Stimulated activated CD4-positive, alpha-beta T cell treated with anti-CD3 and anti-CD28 coated beads, TNF-alpha, amount 100 ng/mL, for 1 hour (primary cell): ENCODE measurements around the gene VN1R4.
"Not testable (repeated sequence)": the region's sequence is repeated elsewhere in the genome, so short reads cannot be mapped to it uniquely, and the experiment has no call there.

Experiments
- DNase-seq, 3 donors: peaks; one replicate each; pipeline ENCODE4 v3.0.0-alpha.2; 2020; ENCODE audit warnings: low read depth in 3 of 3, low spot score in 1 of 3

Gene VN1R4

GRCh38 chr19:53267623-53268022, at the start of gene VN1R4:
VN1R4 (minus strand) TSS chr19:53267723; CDS start chr19:53267665, 58 bp downstream.
- DNase-seq: not testable (repeated sequence)

GRCh38 chr19:53311897-53312296, 44.4 kb upstream of the VN1R4 start:
- no peak for DNase-seq

DNA sequence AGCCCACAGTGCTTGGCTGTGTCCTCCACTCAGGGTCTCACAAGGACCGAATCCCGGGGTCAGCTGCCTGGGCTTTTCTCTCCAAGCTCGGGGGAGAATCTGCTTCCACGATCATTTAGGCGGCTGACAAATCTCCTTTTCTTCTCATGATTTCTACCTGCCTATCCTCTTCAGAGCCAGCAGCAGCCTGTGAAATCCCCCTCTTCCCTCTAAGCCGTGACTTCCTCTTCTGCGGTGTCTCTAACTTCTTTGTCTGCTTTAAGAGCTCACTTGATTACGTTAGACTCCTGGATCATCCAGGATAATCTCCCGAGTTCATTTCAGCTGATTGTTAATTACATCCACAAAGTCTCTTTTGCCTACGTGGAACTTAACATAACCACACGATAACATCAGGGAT, 43.5 kb upstream of the VN1R4 start:
- no peak for DNase-seq

DNA sequence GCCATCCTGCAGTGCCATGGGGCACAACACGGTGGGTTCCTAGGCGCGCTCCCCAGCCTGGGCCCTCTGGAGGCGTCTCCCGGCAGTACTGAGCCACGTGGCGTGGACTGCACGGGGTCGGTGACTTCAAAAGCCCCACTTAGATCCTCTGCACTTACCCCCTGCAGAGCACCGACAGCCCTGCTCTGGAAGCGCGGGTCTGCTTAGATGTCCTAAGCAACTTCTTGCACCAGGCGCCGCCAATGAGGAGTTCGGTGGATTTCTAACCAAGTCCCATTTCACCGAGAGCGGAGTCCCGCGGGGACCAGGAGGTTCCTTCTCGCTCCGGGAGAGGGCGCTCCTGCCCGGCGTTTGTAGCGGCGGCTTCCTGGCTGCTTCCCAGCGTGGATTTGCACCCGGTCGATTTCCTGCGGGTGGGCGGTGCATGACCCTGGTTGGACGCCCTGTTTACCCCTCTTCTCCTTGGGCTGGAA, 40.9 kb upstream of the VN1R4 start:
- DNase-seq: no peak

DNA sequence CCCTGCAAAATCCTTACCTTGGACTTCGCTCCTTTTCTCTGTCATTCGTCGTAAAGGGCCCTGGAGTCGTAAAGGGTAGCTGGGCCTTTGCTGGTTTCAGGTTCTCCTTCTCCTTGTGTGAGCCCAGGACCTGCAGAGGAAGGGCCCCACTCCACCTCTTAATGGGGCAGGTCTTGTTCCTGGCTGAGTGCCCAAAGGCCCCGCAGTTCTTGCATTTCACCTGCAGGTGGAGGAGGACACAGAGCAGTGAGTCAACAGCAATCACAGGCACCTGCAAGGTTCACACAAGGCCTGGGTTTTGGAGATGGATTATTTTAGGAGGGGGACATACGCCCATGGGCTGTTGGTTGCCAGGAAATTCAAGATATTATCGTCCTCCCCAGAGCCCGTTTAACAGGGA, 33.8 kb upstream of the VN1R4 start:
- not testable (repeated sequence) for DNase-seq

- DNase-seq: no peak
Observed at GRCh38 chr19:53294786-53295441, 27.4 kb upstream of the VN1R4 start.

DNA sequence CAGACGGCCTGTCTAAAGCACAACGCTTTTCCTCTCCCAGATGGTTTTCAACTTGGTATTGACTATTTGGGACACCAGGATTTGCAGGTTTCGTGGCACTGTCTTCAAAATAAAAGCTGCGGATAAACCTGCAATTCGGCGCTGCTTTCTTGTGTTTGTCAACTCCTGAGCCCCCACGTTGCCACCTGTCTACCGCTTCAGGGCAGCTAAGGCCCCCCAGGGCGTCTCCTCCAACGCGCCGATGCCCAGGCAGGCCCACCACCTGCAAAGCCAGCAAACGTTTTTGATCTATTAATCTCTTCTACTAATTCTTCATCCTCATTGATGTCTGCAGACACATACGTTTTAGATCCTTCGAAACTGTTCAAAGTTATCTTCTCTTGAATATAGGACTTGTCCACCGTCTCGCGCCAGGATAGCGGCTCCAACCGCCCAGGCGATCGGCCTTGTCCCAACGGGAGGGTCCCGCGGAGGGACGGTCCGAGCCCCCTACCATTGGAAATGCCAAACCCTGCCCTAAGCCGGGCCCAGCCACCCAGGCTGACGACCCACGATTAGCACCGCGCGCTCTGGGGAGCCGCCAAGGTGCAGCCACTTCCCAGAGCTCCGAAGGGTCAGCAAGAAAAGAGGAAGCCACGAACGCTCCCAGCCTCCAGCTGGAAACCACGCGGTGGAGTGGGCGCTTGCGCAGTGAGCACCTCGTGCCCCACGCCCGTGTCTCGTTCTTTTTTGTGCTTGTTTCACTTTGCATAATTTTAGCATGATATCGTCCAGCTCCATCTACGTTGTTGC, 23.4 kb upstream of the VN1R4 start:
- no peak for DNase-seq

GRCh38 chr19:53285087-53285486, 17.6 kb upstream of the VN1R4 start:
- no peak for DNase-seq

GRCh38 chr19:53281947-53282346, 14.4 kb upstream of the VN1R4 start:
- not testable (repeated sequence) for DNase-seq

- DNase-seq: no peak
Observed at GRCh38 chr19:53275480-53275879, 8.0 kb upstream of the VN1R4 start.

DNA sequence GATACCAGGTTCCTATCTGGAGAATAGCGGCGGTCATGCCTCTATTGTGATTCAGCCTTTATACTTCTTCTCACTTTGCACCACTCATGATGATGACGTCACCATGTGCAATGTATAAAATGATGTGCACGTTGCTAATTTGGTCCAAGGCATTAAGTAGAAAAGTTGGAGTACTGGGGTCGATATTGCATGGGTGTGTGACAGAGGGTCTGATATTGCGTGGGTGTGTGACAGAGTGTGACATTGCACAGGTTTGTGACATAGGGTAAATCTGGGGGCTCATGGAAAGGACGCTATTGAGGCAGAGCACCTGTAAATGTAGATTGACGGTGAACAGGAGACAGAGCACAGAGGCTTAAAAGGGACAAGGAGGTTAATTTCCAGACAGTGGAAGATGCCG, 4.5 kb upstream of the VN1R4 start:
- no peak for DNase-seq

GRCh38 chr19:53269861-53270260, 2.3 kb upstream of the VN1R4 start:
- DNase-seq: not testable (repeated sequence)

DNA sequence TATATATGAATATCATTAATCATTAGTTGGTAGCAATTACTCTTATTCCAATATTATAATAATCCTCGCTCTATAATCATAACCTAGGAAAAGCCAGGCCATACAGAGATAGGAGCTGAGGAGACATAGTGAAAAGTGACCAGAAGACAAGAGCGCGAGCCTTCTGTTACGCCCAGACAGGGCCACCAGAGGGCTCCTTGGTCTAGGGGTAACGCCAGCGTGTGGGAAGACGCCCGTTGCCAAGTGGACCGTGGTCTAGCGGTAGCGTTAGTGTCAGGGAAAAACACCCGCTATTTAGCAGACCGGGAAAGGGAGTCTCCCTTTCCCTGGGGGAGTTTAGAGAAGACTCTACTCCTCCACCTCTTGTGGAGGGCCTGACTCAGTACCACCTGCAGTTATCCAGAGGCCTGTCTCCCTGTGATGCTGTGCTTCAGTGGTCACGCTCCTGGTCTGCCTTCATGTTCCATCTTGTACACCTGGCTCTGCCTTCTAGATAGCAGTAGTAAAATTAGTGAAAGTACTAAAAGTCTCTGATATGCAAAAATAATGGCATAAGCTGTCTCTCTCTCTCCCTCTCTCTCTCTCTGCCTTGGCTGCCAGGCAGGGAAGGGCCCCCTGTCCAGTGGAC, 9.7 kb downstream of the VN1R4 start, which contains the start of gene VN1R2:
TSS of gene VN1R2 (plus strand) at position 578 of the 628 bp plus-strand sequence. CDS start 84 bp downstream, outside the sequence.
- not testable (repeated sequence) for DNase-seq

- DNase-seq: peak; percentile 53 to 63 (median 61)
Observed at GRCh38 chr19:53254411-53255341, 12.8 kb downstream of the VN1R4 start, which contains the start of gene ZNF677. ZNF677 (minus strand) TSS chr19:53254873; CDS start chr19:53251550, 3,323 bp downstream.

DNA sequence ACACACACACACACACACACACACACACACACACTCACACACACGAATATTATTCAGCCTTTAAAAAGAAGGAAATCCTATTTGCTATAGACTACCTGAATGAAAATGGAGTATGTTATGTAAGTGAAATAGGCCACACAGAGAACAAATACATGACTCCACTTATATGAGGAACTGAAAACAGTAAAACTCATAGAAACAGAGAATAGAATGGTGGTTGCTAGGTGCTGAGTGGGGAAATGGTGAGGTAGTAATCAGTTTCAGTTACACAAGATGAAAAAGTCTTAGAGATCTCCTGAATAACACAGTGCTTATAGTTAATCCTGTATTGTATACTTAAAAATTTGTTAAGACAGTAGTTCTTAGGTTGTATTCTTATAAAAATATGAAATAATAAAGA, 21.0 kb downstream of the VN1R4 start:
- no peak for DNase-seq

GRCh38 chr19:53237114-53237777, 30.3 kb downstream of the VN1R4 start:
- no peak for DNase-seq

- DNase-seq: no peak
Observed at GRCh38 chr19:53224606-53225005, 42.9 kb downstream of the VN1R4 start.

GRCh38 chr19:53222716-53223115, 44.8 kb downstream of the VN1R4 start:
- DNase-seq: not testable (repeated sequence)
